HepG2 (cell line): Measurements from ENCODE around the gene INSIG1. TPM values are rescaled to one million over a fixed set of nuclear protein-coding genes. Genes with fewer than 3 reads are reported as not detected.

Experiments used
- ATAC-seq: fragments of 200-7000 bp; cut with Tn5 transposase; 3 replicates; pipeline ENCODE4 v1.9.1; 2020; ENCODE audit warnings: mild to moderate bottlenecking, moderate library complexity
- BruUV-seq: library from RNA; stranded (reverse); fragments of 400-500 nt; replicated peaks from 2 replicates; lab custom pipeline; 2021; lab: Mats Ljungman, UMichigan
- CTCF ChIA-PET: fragments of 300-600 bp; formaldehyde crosslinking; extraction: SDS; loops from one replicate; lab custom pipeline; 2021; ENCODE audit warnings: low total read pairs, inconsistent platforms, low intra/inter-chr PET ratio; lab: Yijun Ruan, JAX
- POLR2A ChIA-PET: fragments of 350-600 bp; sonication (Branson Sonifier 250); formaldehyde crosslinking; loops from one replicate; lab custom pipeline; 2020; ENCODE audit warnings: antibody characterized with exemption, inconsistent platforms; lab: Yijun Ruan, JAX
- DNase-seq: peaks from one replicate; pipeline ENCODE4 v3.0.0-alpha.2; 2015; ENCODE audit warnings: low spot score
- FAIRE-seq: peaks from 3 replicates; lab custom pipeline; 2011; peaks lifted over from hg19 to GRCh38; lab: Jason Lieb, UNC
- H2AFZ ChIP-seq: one replicate; pipeline ENCODE4 v1.6.1; 2011; ENCODE audit warnings: low read length, inconsistent platforms
- H3K27ac ChIP-seq: fragments of 300-600 bp; 3 replicates; pipeline ENCODE4 v1.8.0; 2011; ENCODE audit warnings: mixed run types, mild to moderate bottlenecking, mixed read lengths, low read length, inconsistent platforms; ENCODE audit not compliant: insufficient read depth; ENCODE audit errors: extremely low read length
- H3K27me3 ChIP-seq, 2 experiments: fragments of 200-600 bp in 1 of 2; 2 replicates in 1 of 2; 3 replicates in 1 of 2; pipeline versions ENCODE4 v1.6.0 to v1.8.0; 2011; ENCODE audit warnings: low read length in 2 of 2, mild to moderate bottlenecking in 2 of 2, moderate library complexity in 2 of 2, inconsistent platforms in 1 of 2; ENCODE audit not compliant: insufficient read depth in 2 of 2, control insufficient read depth in 1 of 2
- H3K36me3 ChIP-seq, 2 experiments: fragments of 200-600 bp in 1 of 2; replicated peaks in 1 of 2; 2 replicates in 1 of 2; 3 replicates in 1 of 2; pipeline versions ENCODE4 v1.5.1 to v1.8.0; 2011; ENCODE audit warnings: low read length in 2 of 2, inconsistent platforms in 1 of 2; ENCODE audit not compliant: insufficient read depth in 2 of 2, control insufficient read depth in 1 of 2
- H3K4me1 ChIP-seq: 2 replicates; pipeline ENCODE4 v1.5.1; 2012; ENCODE audit warnings: low read length, inconsistent platforms; ENCODE audit not compliant: insufficient read depth
- H3K4me2 ChIP-seq: 2 replicates; pipeline ENCODE4 v1.6.0; 2011; ENCODE audit warnings: low read depth, low read length, inconsistent platforms
- H3K4me3 ChIP-seq, 3 experiments: fragments of 200-600 bp in 1 of 3; sonication (generic), shearing (Covaris generic) in 1 of 3; replicated peaks in 1 of 3; 2 replicates each; pipeline ENCODE4 v1.5.1; 2011 to 2016; ENCODE audit warnings: low read length in 3 of 3, inconsistent platforms in 2 of 3, low read depth in 2 of 3, mild to moderate bottlenecking in 2 of 3, control low read depth in 1 of 3, mixed read lengths in 1 of 3; ENCODE audit not compliant: insufficient read depth in 1 of 3
- H3K79me2 ChIP-seq: one replicate; pipeline ENCODE4 v1.6.1; 2011; ENCODE audit warnings: low read length, inconsistent platforms; ENCODE audit not compliant: insufficient read depth
- H3K9ac ChIP-seq: 2 replicates; pipeline ENCODE4 v1.6.0; 2011; ENCODE audit warnings: mild to moderate bottlenecking, low read depth, low read length, inconsistent platforms; ENCODE audit not compliant: insufficient read depth
- H3K9me3 ChIP-seq: 2 replicates; pipeline ENCODE4 v1.5.1; 2012; ENCODE audit warnings: mild to moderate bottlenecking, low read length
- H4K20me1 ChIP-seq: 2 replicates; pipeline ENCODE4 v1.6.0; 2011; ENCODE audit warnings: inconsistent platforms, mild to moderate bottlenecking, low read length, moderate library complexity; ENCODE audit not compliant: insufficient read depth
- BRF2 ChIP-seq: sonication (generic); formaldehyde crosslinking; IDR thresholded peaks from 2 replicates; pipeline ENCODE4 v1.8.1; 2022; ENCODE audit warnings: mild to moderate bottlenecking, missing genetic modification reagents
- CCDC6 ChIP-seq: sonication (generic); formaldehyde crosslinking; IDR thresholded peaks from 2 replicates; pipeline ENCODE4 v1.8.1; 2022; ENCODE audit warnings: mild to moderate bottlenecking, missing genetic modification reagents, moderate library complexity
- ELF3 ChIP-seq: IDR thresholded peaks from 2 replicates; pipeline ENCODE4 v1.6.1; 2016; ENCODE audit warnings: missing genetic modification reagents, missing compliant biosample characterization
- HIC2 ChIP-seq: sonication (generic); formaldehyde crosslinking; IDR thresholded peaks from 2 replicates; pipeline ENCODE4 v1.9.0; 2022; ENCODE audit warnings: low read depth, missing genetic modification reagents
- HOXA9 ChIP-seq: sonication (generic); formaldehyde crosslinking; IDR thresholded peaks from 2 replicates; pipeline ENCODE4 v1.8.1; 2022; ENCODE audit warnings: missing genetic modification reagents, mild to moderate bottlenecking, moderate library complexity, borderline replicate concordance
- LCORL ChIP-seq, 2 experiments: fragments of 450-650 bp in 1 of 2; sonication (generic) in 1 of 2; formaldehyde crosslinking in 1 of 2; IDR thresholded peaks; 2 replicates each; pipeline versions ENCODE4 v1.5.0 to v1.6.1; 2017 to 2020; ENCODE audit warnings: antibody characterized with exemption in 1 of 2, missing genetic modification reagents in 1 of 2
- MAFF ChIP-seq: IDR thresholded peaks from 2 replicates; pipeline ENCODE4 v1.6.1; 2011; ENCODE audit warnings: low read depth, low read length, improper control_type of control experiment
- MAX ChIP-seq: IDR thresholded peaks from 2 replicates; pipeline ENCODE4 v1.6.1; 2012; ENCODE audit warnings: inconsistent platforms
- SIX4 ChIP-seq: sonication (generic); formaldehyde crosslinking; IDR thresholded peaks from 2 replicates; pipeline ENCODE4 v1.4.0; 2020; ENCODE audit warnings: missing genetic modification reagents
- TFDP1 ChIP-seq: IDR thresholded peaks from 2 replicates; pipeline ENCODE4 v1.6.1; 2016; ENCODE audit warnings: missing compliant biosample characterization, missing genetic modification reagents, borderline replicate concordance
- THAP11 ChIP-seq: IDR thresholded peaks from 2 replicates; pipeline ENCODE4 v1.6.1; 2016; ENCODE audit warnings: missing biosample characterization, missing genetic modification reagents
- ZBTB39 ChIP-seq: sonication (generic); formaldehyde crosslinking; IDR thresholded peaks from 2 replicates; pipeline ENCODE4 v1.5.0; 2020; ENCODE audit warnings: missing genetic modification reagents
- ZBTB8A ChIP-seq: sonication (generic); formaldehyde crosslinking; IDR thresholded peaks from 2 replicates; pipeline ENCODE4 v1.4.0; 2020; ENCODE audit warnings: mild to moderate bottlenecking, low read depth, missing genetic modification reagents, borderline replicate concordance
- ZFP37 ChIP-seq: sonication (generic); formaldehyde crosslinking; IDR thresholded peaks from 2 replicates; pipeline ENCODE4 v1.4.0; 2020; ENCODE audit warnings: missing genetic modification reagents, borderline replicate concordance
- ZNF205 ChIP-seq: IDR thresholded peaks from 2 replicates; pipeline ENCODE4 v1.6.1; 2018; ENCODE audit warnings: missing biosample characterization, missing genetic modification reagents
- ZNF619 ChIP-seq: sonication (generic); formaldehyde crosslinking; IDR thresholded peaks from 2 replicates; pipeline ENCODE4 v1.4.0; 2020; ENCODE audit warnings: mild to moderate bottlenecking, missing genetic modification reagents
- ZNF782 ChIP-seq: sonication (generic); formaldehyde crosslinking; IDR thresholded peaks from 2 replicates; pipeline ENCODE4 v1.4.0; 2020; ENCODE audit warnings: missing genetic modification reagents, mild to moderate bottlenecking, borderline replicate concordance
- ZNF816 ChIP-seq: sonication (generic); formaldehyde crosslinking; IDR thresholded peaks from 2 replicates; pipeline ENCODE4 v1.8.0; 2022; ENCODE audit warnings: missing genetic modification reagents, mild to moderate bottlenecking, borderline replicate concordance
- WGBS: methylation state at CpG from one replicate; pipeline ENCODE4 v1.1.6; 2017; ENCODE audit warnings: low lambda C conversion rate; 5-methylcytosine and 5-hydroxymethylcytosine counted together
- in situ Hi-C: cut with HindIII; loops from 2 replicates; pipeline ENCODE4 v1.10.0; 2017; ENCODE audit warnings: low pct_unique_long_range_greater_than_20kb; ENCODE audit not compliant: extremely low pct_ligation_motif_present
- intact Hi-C: fragments of 100-400 bp; cut with micrococcal nuclease; formaldehyde crosslinking; loops from one replicate; pipeline ENCODE4 v1.10.0; 2022; ENCODE audit not compliant: unreplicated experiment
- polyA plus RNA-seq, 8 experiments: library from polyadenylated mRNA; depleted of rRNA in 3 of 8; stranded (reverse) in 7 of 8; unstranded in 1 of 8; fragments of >200 nt; fragmentation: Illumina TruSeq in 4 of 8; extraction: Trizol in 4 of 8; gene quantifications; 2 replicates each; pipeline versions ENCODE4 v1.2.1 to v1.2.3, GENCODE V29; 2011 to 2016; ENCODE audit warnings: low read depth in 4 of 8, missing spikeins in 1 of 8, mixed read lengths in 1 of 8; ENCODE audit not compliant: insufficient read depth in 1 of 8
- total RNA-seq, 5 experiments: library from RNA; depleted of rRNA; stranded (reverse); fragments of >200 nt; fragmentation: Illumina TruSeq; extraction: Trizol; gene quantifications; 2 replicates each; pipeline ENCODE4 v1.2.3, GENCODE V29; 2016; ENCODE audit warnings: low read depth in 1 of 5

The INSIG1 gene
- total and polyA plus RNA-seq, 2 of the 13 experiments (the other 11 are each of a cell fraction or from before 2014, with no cell fraction given), result 0.07 to 0.11 TPM

- no peak for TF ChIP-seq HIC2 (CRISPR knock-in tag)
- TF ChIP-seq TFDP1 (CRISPR knock-in tag), result no peak
- TF ChIP-seq ZFP37 (CRISPR knock-in tag), result no peak
- TF ChIP-seq MAFF, result no peak
- no peak for TF ChIP-seq BRF2 (CRISPR knock-in tag)
- no peak for TF ChIP-seq ZNF205 (CRISPR knock-in tag)
- TF ChIP-seq HOXA9, result no peak
Observed at GRCh38 chr7:155277385-155277994, 20.2 kb upstream of the INSIG1 start (continued).

GRCh38 chr7:155278921-155279320, 18.8 kb upstream of the INSIG1 start:
- no peaks in the 10 kb centered on the region for H4K20me1 ChIP-seq
- no peaks in the 10 kb centered on the region for H3K36me3 ChIP-seq
- no peak overlapping the region for H3K4me2 ChIP-seq
- ChIA-PET POLR2A (no interaction called here), CTCF (no interaction called here)
- peaks cover 3 to 68% of the 10 kb centered on the region in 2 experiments; a peak in 3 of 5 replicates for H3K27me3 ChIP-seq
- WGBS, result 31% methylated on average over 9 of the region's 9 CpGs
- H3K9ac ChIP-seq, result no peak overlapping the region
- no peaks in the 10 kb centered on the region for H3K79me2 ChIP-seq
- no peak overlapping the region for H3K4me3 ChIP-seq
- no peak overlapping the region for H3K27ac ChIP-seq
- FAIRE-seq, result no peak
- in situ Hi-C loops, result no loop called here
- no peak for ATAC-seq
- no peak for DNase-seq
- no peaks in the 10 kb centered on the region for H3K4me1 ChIP-seq
- BruUV-seq, result no TSS peak
- intact Hi-C loops, result no loop called here
- no peaks in the 10 kb centered on the region for H3K9me3 ChIP-seq
- H2AFZ ChIP-seq, result no peak overlapping the region
- TF ChIP-seq ZNF782 (no peak), LCORL (IDR thresholded peaks at IDR 0.05) (no peak), LCORL (CRISPR knock-in tag; IDR thresholded peaks at IDR 0.05) (no peak), ZNF816 (CRISPR knock-in tag) (no peak), ZBTB39 (CRISPR knock-in tag) (no peak), ELF3 (CRISPR knock-in tag) (no peak), SIX4 (CRISPR knock-in tag) (no peak), ZBTB8A (CRISPR knock-in tag) (no peak), MAX (no peak), CCDC6 (CRISPR knock-in tag) (no peak), ZNF619 (CRISPR knock-in tag) (no peak), THAP11 (CRISPR knock-in tag) (no peak)
